ENCODE measurements around the gene GABARAP. TPM values are rescaled to one million over a fixed set of nuclear protein-coding genes. Genes with fewer than 3 reads are reported as not detected.
A peak's percentile ranks its signal among the peaks of the same experiment; 100 is the strongest.

Gene GABARAP
- total RNA-seq, 2 donors from 2014 or later = 145 to 482 TPM

DNA sequence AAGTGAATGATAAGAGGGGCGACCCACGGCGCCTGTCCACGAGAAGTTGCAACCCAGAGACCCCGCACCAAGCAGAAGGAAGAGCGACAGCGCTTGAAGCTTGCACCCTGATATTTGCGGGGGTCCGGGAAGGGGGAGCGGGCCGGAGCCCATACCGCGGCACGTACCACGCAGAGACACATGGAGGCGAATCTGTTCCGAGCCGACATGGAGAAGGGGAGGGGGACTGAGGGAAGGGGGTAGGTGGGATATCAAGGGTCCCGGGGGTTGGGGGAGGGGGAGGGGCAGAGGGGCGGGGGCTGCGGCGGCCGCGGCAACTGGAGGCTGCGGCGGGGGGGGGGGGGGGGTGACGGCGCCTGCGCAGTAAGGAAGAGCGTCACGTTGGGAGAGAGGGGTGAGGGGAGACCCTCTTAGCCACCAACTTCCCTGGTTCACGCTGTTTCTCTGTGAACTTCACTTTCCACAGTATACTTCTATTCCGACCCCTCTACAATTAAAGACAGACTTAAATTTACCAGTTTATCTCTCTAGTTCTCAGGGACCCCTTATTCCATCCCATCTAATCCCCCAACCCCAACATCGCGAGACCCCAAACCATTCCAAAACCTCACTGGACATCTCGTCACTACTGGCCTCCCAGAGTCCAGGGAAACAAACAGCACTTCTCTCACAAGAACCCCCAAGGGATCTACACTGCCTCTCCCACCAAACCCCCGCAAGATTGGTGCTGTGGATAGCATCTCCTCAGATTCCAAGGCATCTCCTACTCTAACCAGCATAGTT lies 30.6 kb downstream of the GABARAP start:
- Histone ChIP-seq H3K4me3 (no peak overlapping the region), H3K36me3 (replicated peaks in 1 of 2; ENCODE audit: insufficient read depth in 1 of 2, low read depth in 2 of 2) (no peaks in the 10 kb centered on the region), H3K27me3 (no peaks in the 10 kb centered on the region), H3K27ac (no peak overlapping the region), H3K9me3 (no peaks in the 10 kb centered on the region), H3K4me1 (peaks cover 27% of the 10 kb centered on the region)
- TF ChIP-seq, protein P1, sequence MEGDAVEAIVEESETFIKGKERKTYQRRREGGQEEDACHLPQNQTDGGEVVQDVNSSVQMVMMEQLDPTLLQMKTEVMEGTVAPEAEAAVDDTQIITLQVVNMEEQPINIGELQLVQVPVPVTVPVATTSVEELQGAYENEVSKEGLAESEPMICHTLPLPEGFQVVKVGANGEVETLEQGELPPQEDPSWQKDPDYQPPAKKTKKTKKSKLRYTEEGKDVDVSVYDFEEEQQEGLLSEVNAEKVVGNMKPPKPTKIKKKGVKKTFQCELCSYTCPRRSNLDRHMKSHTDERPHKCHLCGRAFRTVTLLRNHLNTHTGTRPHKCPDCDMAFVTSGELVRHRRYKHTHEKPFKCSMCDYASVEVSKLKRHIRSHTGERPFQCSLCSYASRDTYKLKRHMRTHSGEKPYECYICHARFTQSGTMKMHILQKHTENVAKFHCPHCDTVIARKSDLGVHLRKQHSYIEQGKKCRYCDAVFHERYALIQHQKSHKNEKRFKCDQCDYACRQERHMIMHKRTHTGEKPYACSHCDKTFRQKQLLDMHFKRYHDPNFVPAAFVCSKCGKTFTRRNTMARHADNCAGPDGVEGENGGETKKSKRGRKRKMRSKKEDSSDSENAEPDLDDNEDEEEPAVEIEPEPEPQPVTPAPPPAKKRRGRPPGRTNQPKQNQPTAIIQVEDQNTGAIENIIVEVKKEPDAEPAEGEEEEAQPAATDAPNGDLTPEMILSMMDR (IDR thresholded peaks at IDR 0.05) = no peak
- no peak for TF ChIP-seq POLR2A (IDR thresholded peaks at IDR 0.05)
- ATAC-seq = no peak
- no peak for DNase-seq
- intact Hi-C loops (cut with DNase I) = no loop called here
- 24 to 36% methylated on average over 23 to 31 of the region's 37 CpGs for WGBS, 2 donors

DNA sequence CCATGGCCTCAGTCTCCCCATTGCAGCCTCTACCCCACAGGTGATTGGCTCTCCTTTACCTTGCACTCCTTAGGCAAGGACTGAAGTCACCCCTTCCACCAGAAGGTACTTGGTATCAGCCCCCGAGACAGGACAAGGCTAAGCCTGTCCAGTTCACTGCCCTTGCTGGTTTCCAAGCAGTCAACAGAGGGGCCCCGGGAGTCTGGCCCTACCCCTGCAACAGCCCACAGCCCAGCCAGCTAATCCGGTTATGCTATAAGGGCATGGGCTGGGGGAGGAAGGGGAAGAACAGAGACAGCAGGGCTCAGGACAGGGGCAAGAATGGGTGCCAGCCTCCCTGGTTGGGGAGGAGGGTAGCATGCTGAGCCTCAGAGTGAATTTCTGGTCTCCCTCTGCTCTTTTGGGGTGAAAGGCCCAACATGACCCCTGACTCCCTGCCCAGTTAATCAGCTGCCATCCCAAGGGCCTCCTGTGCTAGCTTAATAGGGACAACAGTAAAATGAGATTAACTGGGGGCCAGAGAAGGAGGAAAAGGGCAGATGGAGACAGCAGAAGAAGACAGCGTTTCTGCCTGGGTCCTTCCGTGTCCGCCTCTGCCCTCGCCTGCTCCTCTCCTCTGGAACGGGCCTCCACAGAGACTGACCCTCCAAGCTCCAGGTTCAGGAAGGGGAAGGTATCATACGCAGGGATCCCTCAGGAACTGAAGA lies 33.3 kb downstream of the GABARAP start:
- Histone ChIP-seq H3K9me3 (no peaks in the 10 kb centered on the region), H3K36me3 (replicated peaks in 1 of 2; ENCODE audit: insufficient read depth in 1 of 2, low read depth in 2 of 2) (no peaks in the 10 kb centered on the region), H3K4me1 (peaks cover 13% of the 10 kb centered on the region), H3K27me3 (no peaks in the 10 kb centered on the region), H3K4me3 (no peak overlapping the region), H3K27ac (no peak overlapping the region)
- TF ChIP-seq, protein P1 (IDR thresholded peaks at IDR 0.05) = no peak
- TF ChIP-seq POLR2A (IDR thresholded peaks at IDR 0.05) = no peak
- no peak for ATAC-seq
- intact Hi-C loops (cut with DNase I) = loop anchor here (10.0 kb wide), 1 partner anchor 64 kb away; no protein-coding TSS in a partner anchor
- peak in 1 of 4 donors; percentile 10 for DNase-seq
- 72 to 78% methylated on average over 9 of the region's 9 CpGs for WGBS, 2 donors

DNA sequence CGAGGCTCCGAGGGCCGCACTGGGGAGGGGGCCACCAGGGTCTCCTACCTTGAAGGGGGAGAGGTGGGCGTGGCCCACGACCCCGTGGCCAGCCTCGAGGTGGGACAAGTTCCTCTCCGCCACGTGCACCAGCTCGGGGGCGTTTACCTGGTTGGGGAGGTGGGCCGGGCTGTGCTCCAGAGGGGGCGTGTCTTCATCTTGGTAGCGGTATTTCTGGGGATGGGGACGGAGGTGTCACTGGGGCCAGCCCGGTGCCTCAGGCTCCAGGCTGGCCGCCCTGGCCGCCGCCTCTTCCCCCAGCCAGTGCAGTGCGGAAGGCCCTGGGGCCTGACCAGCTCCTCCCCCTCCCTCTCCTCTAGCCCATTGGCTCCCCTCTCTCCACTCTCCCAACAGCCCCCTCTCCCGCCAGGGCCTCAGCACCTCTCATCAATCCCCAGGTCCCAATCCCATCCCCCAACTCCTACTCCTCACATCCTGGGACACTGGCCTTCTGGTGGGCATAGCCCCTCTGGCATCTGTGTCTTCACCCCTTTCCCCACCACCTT lies 34.1 kb downstream of the GABARAP start:
- H3K9me3 ChIP-seq = no peaks in the 10 kb centered on the region
- DNase-seq (peak in 1 of 4 donors; percentile 8), ATAC-seq (no peak)
- no peaks in the 10 kb centered on the region for H3K27me3 ChIP-seq
- no peak overlapping the region for H3K27ac ChIP-seq
- peaks cover 8% of the 10 kb centered on the region for H3K4me1 ChIP-seq
- no peak overlapping the region for H3K4me3 ChIP-seq
- intact Hi-C loops (cut with DNase I) = loop anchor here (10.0 kb wide), 1 partner anchor 63 kb away; no protein-coding TSS in a partner anchor
- H3K36me3 ChIP-seq (replicated peaks in 1 of 2; ENCODE audit: insufficient read depth in 1 of 2, low read depth in 2 of 2) = no peaks in the 10 kb centered on the region
- 56 to 60% methylated on average over 17 to 20 of the region's 21 CpGs for WGBS, 2 donors
- TF ChIP-seq, protein P1 (IDR thresholded peaks at IDR 0.05) = no peak
- no peak for TF ChIP-seq POLR2A (IDR thresholded peaks at IDR 0.05)

DNA sequence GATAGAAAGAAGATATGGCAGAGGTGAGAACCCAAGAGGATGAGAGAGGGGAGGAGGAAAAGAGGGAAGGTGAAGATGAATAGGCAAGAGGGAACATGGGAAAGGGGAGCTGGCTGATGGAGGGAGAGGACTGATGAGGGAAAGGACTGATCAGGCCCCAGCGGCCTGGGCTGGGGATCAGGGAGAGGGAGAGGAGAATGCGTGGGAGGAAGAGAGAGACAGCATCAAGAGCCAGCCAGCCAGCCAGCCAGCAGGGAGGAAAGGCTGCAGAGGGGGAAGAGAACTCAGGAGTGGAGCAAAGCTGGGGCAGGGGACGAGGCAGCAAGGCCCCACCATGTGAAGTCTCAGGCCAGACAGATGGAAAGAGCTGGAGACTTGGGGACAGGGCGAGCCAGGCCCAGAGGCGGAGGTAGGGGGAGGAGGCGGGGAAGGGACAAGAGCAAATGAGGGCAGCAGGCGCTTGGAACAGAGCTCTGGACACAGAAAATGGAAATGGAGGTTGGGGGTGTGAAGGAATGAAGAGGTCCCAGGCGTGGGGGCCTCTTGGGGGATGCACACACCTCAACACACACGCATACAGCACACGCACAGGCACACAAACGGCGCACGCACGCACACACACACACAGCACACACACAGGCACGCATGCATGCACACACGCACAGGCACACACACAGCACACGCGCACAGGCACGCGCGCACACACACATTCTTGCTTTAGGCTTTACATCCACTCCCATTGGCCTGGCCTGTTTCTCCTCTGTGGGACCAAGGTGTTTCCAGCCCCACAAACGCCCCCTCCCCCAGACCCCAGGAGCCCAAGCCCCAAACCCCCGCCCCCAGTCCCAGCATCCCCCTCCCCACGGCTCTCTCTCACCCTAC lies 34.9 kb downstream of the GABARAP start:
- TF ChIP-seq POLR2A (IDR thresholded peaks at IDR 0.05) = no peak
- TF ChIP-seq, protein P1 (IDR thresholded peaks at IDR 0.05) = no peak
- H3K27ac ChIP-seq = no peak overlapping the region
- peaks cover 8% of the 10 kb centered on the region for H3K4me1 ChIP-seq
- no peak for ATAC-seq
- 79 to 80% methylated on average over 24 of the region's 24 CpGs for WGBS, 2 donors
- H3K9me3 ChIP-seq = no peaks in the 10 kb centered on the region
- intact Hi-C loops (cut with DNase I) = loop anchor here (10.0 kb wide), 1 partner anchor 63 kb away; no protein-coding TSS in a partner anchor
- H3K27me3 ChIP-seq = no peaks in the 10 kb centered on the region
- H3K36me3 ChIP-seq (replicated peaks in 1 of 2; ENCODE audit: insufficient read depth in 1 of 2, low read depth in 2 of 2) = no peaks in the 10 kb centered on the region
- no peak overlapping the region for H3K4me3 ChIP-seq
- peak in 1 of 4 donors; percentile 12 for DNase-seq
